ENCODE results near the gene SMARCA2. TPM values are rescaled to one million over a fixed set of nuclear protein-coding genes. Genes with fewer than 3 reads are reported as not detected.

SMARCA2 gene
- total RNA-seq, 1 donor from 2014 or later: 88.7 TPM

DNA sequence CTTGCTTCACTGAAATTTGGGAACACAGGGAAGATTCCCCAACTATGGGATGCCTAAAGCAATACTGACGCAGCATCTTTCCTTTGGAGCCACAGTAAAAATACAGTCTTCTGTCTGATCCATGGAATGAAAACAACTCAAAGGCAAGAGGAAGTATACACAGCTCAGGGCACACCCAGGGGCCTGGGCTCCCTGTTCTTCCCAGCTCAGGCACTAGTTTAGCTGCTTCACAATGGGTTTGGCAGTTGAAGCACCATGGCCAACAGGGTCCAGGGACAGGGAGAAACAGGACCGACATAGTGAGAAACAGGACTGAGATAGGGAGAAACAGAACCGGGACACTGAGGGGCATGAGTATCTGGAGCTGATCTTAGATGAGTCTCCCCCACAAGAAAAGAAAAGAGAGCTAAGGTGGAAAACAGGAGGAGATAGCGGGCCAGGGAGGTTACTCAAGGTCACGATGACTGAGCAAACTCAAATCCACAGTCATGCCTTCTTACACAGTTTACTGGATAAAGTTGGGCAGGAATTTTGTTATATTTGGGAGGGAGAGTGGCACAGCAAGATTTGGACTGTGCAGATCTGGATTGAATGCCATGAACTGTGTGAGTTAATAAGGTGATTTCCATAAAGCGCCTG is 198.8 kb downstream of the SMARCA2 start:
- H3K27ac ChIP-seq (ENCODE audit: low read depth, low read length): no peak overlapping the region
- H3K4me3 ChIP-seq (ENCODE audit: low read length in 3 of 3): no peak overlapping the region
- H3K36me3 ChIP-seq (ENCODE audit: control insufficient read depth in 3 of 3, insufficient read depth in 3 of 3, low read length in 3 of 3): no peaks in the 10 kb centered on the region
- no peaks in the 10 kb centered on the region for H3K27me3 ChIP-seq (ENCODE audit: control insufficient read depth in 3 of 3, insufficient read depth in 3 of 3, low read length in 3 of 3)
- H3K9me3 ChIP-seq (ENCODE audit: control insufficient read depth in 3 of 3, low read length in 3 of 3): no peaks in the 10 kb centered on the region
- H3K4me1 ChIP-seq (ENCODE audit: control insufficient read depth in 3 of 3, insufficient read depth in 3 of 3, low read length in 3 of 3): no peaks in the 10 kb centered on the region
- H3K9ac ChIP-seq (ENCODE audit: low read depth in 1 of 3, low read length in 3 of 3): no peak overlapping the region

DNA sequence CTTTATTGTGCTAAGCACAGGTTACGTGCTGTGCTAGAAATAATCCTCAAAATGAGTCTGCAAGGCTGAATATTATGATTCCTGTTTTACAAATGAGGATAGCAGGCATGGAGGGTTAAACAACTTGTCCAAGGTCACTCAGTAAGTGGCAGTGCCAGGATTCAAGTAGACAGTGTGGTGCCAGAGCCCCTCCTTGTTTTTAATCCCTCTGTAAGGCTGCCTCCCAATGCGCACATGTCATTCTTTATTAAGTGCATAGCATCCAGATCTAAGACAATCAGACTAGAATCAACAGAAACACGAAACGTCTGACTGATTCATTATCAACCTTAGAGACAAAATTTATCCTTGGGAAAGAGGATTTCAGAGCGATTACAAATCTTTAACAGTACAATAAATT is 199.6 kb downstream of the SMARCA2 start:
- no peak overlapping the region for H3K27ac ChIP-seq (ENCODE audit: low read depth, low read length)

DNA sequence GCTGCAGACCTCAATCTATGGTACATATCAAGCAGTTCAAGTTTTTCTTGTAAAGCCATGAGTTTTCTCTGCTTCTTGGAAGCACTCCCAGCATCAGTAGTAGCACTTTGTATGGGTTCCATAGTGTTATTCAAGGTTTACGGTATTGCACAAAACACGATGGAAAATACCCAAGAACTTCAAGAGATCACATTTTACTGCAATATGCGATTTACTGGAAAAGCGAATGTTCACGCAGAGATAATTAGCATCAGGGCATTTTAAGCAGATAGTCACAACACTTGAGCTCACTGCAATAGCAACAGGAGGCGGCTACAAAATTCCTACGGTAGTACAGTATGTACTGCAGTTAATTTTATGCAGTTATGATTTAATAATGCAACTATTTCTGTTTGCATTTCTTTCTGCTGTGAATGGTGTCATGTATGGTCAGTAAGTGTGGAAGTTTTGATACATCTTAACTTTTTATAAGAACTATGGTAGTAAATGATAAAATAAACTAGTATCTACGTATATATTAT is 200.8 kb downstream of the SMARCA2 start:
- Histone ChIP-seq H3K9me3 (ENCODE audit: control insufficient read depth in 3 of 3, low read length in 3 of 3) (no peaks in the 10 kb centered on the region), H3K36me3 (ENCODE audit: control insufficient read depth in 3 of 3, insufficient read depth in 3 of 3, low read length in 3 of 3) (no peaks in the 10 kb centered on the region), H3K27me3 (ENCODE audit: control insufficient read depth in 3 of 3, insufficient read depth in 3 of 3, low read length in 3 of 3) (no peaks in the 10 kb centered on the region), H3K4me3 (ENCODE audit: low read length in 3 of 3) (no peak overlapping the region), H3K9ac (ENCODE audit: low read depth in 1 of 3, low read length in 3 of 3) (no peak overlapping the region), H3K27ac (ENCODE audit: low read depth, low read length) (no peak overlapping the region), H3K4me1 (ENCODE audit: control insufficient read depth in 3 of 3, insufficient read depth in 3 of 3, low read length in 3 of 3) (no peaks in the 10 kb centered on the region)

More for the DNA sequence above, 199.6 kb downstream of the SMARCA2 start:
- H3K9ac ChIP-seq (ENCODE audit: low read depth in 1 of 3, low read length in 3 of 3): no peak overlapping the region
- no peaks in the 10 kb centered on the region for H3K36me3 ChIP-seq (ENCODE audit: control insufficient read depth in 3 of 3, insufficient read depth in 3 of 3, low read length in 3 of 3)
- no peaks in the 10 kb centered on the region for H3K27me3 ChIP-seq (ENCODE audit: control insufficient read depth in 3 of 3, insufficient read depth in 3 of 3, low read length in 3 of 3)
- H3K4me1 ChIP-seq (ENCODE audit: control insufficient read depth in 3 of 3, insufficient read depth in 3 of 3, low read length in 3 of 3): no peaks in the 10 kb centered on the region
- no peak overlapping the region for H3K4me3 ChIP-seq (ENCODE audit: low read length in 3 of 3)
- no peaks in the 10 kb centered on the region for H3K9me3 ChIP-seq (ENCODE audit: control insufficient read depth in 3 of 3, low read length in 3 of 3)

DNA sequence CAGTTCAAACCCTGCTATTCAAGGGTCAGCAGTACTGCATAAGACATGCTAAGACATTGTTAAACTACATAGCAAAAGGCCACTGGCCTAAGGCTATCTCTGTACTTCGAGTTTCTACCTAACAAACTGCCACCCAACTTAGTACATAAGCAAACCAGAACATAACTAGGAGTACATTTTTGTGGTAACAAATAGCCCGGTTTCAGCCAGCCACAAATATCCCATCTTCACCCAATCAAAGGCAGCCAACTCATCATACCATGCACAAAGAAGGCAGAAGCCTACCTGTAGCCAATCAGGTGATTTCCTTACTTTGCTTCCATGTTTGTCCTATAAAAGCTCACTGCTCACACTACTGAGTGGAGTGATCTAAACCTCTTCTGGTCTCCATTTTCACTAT is 201.4 kb downstream of the SMARCA2 start:
- Histone ChIP-seq H3K27ac (ENCODE audit: low read depth, low read length) (no peak overlapping the region), H3K4me1 (ENCODE audit: control insufficient read depth in 3 of 3, insufficient read depth in 3 of 3, low read length in 3 of 3) (no peaks in the 10 kb centered on the region), H3K4me3 (ENCODE audit: low read length in 3 of 3) (no peak overlapping the region)

DNA sequence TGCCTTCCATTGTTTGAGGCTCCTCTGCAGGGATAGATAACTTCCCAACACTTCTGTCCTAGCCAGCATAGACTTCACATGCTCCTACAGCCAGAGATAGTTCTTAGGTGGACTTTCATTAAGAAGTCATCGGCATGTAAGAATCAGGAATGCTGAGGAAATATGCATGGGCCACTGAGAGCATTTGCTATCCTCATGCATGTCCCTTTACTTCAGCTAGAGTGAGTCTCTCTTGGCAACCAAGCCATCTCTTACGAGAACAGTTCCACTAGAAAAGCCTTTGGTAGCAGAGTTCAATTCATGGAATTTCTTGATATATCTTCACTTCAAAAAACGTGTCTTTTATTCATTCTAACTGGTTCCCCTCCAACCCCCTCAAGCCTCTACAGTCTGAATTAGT is 202.4 kb downstream of the SMARCA2 start:
- H3K27me3 ChIP-seq (ENCODE audit: control insufficient read depth in 3 of 3, insufficient read depth in 3 of 3, low read length in 3 of 3): no peaks in the 10 kb centered on the region
- H3K27ac ChIP-seq (ENCODE audit: low read depth, low read length): no peak overlapping the region
- no peaks in the 10 kb centered on the region for H3K9me3 ChIP-seq (ENCODE audit: control insufficient read depth in 3 of 3, low read length in 3 of 3)
- no peaks in the 10 kb centered on the region for H3K36me3 ChIP-seq (ENCODE audit: control insufficient read depth in 3 of 3, insufficient read depth in 3 of 3, low read length in 3 of 3)
- H3K4me1 ChIP-seq (ENCODE audit: control insufficient read depth in 3 of 3, insufficient read depth in 3 of 3, low read length in 3 of 3): no peaks in the 10 kb centered on the region
- no peak overlapping the region for H3K9ac ChIP-seq (ENCODE audit: low read depth in 1 of 3, low read length in 3 of 3)
- no peak overlapping the region for H3K4me3 ChIP-seq (ENCODE audit: low read length in 3 of 3)

More for the DNA sequence above, 201.4 kb downstream of the SMARCA2 start:
- H3K36me3 ChIP-seq (ENCODE audit: control insufficient read depth in 3 of 3, insufficient read depth in 3 of 3, low read length in 3 of 3): no peaks in the 10 kb centered on the region
- H3K9me3 ChIP-seq (ENCODE audit: control insufficient read depth in 3 of 3, low read length in 3 of 3): no peaks in the 10 kb centered on the region
- no peaks in the 10 kb centered on the region for H3K27me3 ChIP-seq (ENCODE audit: control insufficient read depth in 3 of 3, insufficient read depth in 3 of 3, low read length in 3 of 3)
- no peak overlapping the region for H3K9ac ChIP-seq (ENCODE audit: low read depth in 1 of 3, low read length in 3 of 3)

DNA sequence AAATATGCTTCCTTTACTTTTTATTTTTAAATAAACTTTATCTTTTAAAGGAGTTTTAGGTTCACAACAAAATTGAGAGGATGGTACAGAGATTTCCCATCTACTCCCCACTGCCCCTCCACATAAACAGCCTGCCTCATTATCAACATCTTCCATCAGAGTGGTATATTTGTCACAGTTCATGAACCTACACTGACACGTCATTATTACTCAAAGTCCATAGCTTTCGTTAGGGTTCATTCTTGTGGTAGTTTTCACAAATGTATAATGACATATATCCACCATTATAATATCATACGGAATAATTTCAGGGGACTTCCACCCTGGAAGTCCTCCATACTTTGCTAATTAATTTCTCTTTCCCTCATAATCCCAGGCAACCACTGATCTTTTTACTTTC is 204.9 kb downstream of the SMARCA2 start:
- Histone ChIP-seq H3K27me3 (ENCODE audit: control insufficient read depth in 3 of 3, insufficient read depth in 3 of 3, low read length in 3 of 3) (no peaks in the 10 kb centered on the region), H3K4me3 (ENCODE audit: low read length in 3 of 3) (no peak overlapping the region), H3K27ac (ENCODE audit: low read depth, low read length) (no peak overlapping the region), H3K4me1 (ENCODE audit: control insufficient read depth in 3 of 3, insufficient read depth in 3 of 3, low read length in 3 of 3) (no peaks in the 10 kb centered on the region), H3K9ac (ENCODE audit: low read depth in 1 of 3, low read length in 3 of 3) (no peak overlapping the region), H3K9me3 (ENCODE audit: control insufficient read depth in 3 of 3, low read length in 3 of 3) (no peaks in the 10 kb centered on the region), H3K36me3 (ENCODE audit: control insufficient read depth in 3 of 3, insufficient read depth in 3 of 3, low read length in 3 of 3) (no peaks in the 10 kb centered on the region)

DNA sequence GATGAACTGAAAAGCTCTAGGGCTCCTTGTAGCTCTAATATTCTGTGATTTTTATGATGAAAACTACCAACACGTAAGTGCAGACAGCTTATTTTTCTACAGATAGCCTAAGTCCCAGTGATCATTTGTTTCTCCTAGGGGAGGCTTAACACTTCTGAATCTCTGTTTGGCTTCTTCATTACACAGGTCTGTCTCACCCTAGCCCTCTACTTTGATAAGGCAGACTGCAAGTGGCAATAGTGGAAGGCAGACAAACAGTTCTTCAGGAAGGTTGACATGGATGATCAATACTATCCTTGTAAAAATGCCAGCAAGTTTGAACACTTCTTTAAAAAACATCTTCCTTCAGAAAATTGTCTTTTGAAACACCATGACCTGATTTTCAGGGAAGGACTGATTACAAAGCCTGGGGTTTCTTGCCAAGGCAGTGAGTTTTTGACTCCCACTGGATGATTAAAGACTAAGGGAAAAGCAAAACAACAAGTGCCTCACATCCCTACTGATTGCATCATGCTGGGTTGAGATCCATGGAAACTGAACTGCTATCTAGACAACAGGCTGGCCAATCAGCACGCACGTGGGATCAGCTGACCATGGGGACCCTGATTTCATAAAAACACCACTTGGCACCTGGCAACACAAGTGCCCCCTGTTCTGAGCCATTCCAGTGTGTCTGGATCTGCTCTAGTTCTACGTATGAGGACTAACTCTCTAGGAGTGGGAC is 212.2 kb downstream of the SMARCA2 start:
- no peaks in the 10 kb centered on the region for H3K27me3 ChIP-seq (ENCODE audit: control insufficient read depth in 3 of 3, insufficient read depth in 3 of 3, low read length in 3 of 3)
- H3K4me3 ChIP-seq (ENCODE audit: low read length in 3 of 3): no peak overlapping the region
- peaks cover 0 to 2% (median 0%) of the 10 kb centered on the region in 3 donors for H3K4me1 ChIP-seq (ENCODE audit: control insufficient read depth in 3 of 3, insufficient read depth in 3 of 3, low read length in 3 of 3)
- no peak overlapping the region for H3K9ac ChIP-seq (ENCODE audit: low read depth in 1 of 3, low read length in 3 of 3)
- H3K9me3 ChIP-seq (ENCODE audit: control insufficient read depth in 3 of 3, low read length in 3 of 3): no peaks in the 10 kb centered on the region
- H3K36me3 ChIP-seq (ENCODE audit: control insufficient read depth in 3 of 3, insufficient read depth in 3 of 3, low read length in 3 of 3): no peaks in the 10 kb centered on the region
- H3K27ac ChIP-seq (ENCODE audit: low read depth, low read length): no peak overlapping the region

DNA sequence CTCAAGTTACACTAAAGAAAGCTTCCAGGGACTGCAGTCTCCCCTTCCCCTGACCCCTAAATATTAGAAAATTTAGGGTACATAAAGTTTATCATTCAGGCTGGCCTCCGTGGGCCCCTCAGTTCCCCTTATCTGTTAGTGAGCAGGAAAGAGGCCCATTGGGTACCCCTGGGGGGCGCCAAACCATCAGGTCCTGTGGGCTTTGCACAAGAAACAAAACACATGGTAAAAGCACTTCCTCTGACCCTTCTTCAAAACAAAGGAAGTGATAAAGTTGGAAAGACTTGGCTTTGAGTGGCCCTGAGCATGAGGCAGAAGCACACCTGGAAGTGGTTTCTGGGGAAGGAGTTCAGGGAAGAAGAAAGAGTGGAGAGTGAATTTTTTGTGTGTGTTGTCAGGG is 213.0 kb downstream of the SMARCA2 start:
- Histone ChIP-seq H3K4me1 (ENCODE audit: control insufficient read depth in 3 of 3, insufficient read depth in 3 of 3, low read length in 3 of 3) (peaks cover 0 to 2% (median 0%) of the 10 kb centered on the region in 3 donors), H3K27ac (ENCODE audit: low read depth, low read length) (no peak overlapping the region), H3K27me3 (ENCODE audit: control insufficient read depth in 3 of 3, insufficient read depth in 3 of 3, low read length in 3 of 3) (no peaks in the 10 kb centered on the region), H3K4me3 (ENCODE audit: low read length in 3 of 3) (no peak overlapping the region), H3K36me3 (ENCODE audit: control insufficient read depth in 3 of 3, insufficient read depth in 3 of 3, low read length in 3 of 3) (no peaks in the 10 kb centered on the region), H3K9ac (ENCODE audit: low read depth in 1 of 3, low read length in 3 of 3) (no peak overlapping the region), H3K9me3 (ENCODE audit: control insufficient read depth in 3 of 3, low read length in 3 of 3) (no peaks in the 10 kb centered on the region)

DNA sequence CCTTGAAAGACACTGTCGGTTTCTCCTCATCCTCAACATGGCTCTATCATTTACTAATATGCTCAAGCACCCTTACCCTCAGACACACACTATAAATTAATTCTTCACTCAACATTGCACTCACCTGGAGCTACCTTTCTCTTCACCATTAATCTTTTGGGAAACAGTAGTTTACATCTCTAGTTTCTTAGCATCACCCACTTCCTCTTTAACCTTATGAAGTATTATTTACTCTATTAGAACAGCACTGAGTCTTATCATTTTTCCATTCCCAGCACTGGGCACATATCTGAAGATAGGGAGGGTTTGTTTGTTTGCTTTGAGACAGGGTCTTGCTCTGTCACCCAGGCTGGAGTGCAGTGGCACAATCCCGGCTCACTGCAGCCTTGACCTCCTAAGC is 213.5 kb downstream of the SMARCA2 start:
- Histone ChIP-seq H3K9ac (ENCODE audit: low read depth in 1 of 3, low read length in 3 of 3) (no peak overlapping the region), H3K27ac (ENCODE audit: low read depth, low read length) (no peak overlapping the region), H3K4me1 (ENCODE audit: control insufficient read depth in 3 of 3, insufficient read depth in 3 of 3, low read length in 3 of 3) (peaks cover 0 to 2% (median 0%) of the 10 kb centered on the region in 3 donors), H3K36me3 (ENCODE audit: control insufficient read depth in 3 of 3, insufficient read depth in 3 of 3, low read length in 3 of 3) (no peaks in the 10 kb centered on the region), H3K4me3 (ENCODE audit: low read length in 3 of 3) (no peak overlapping the region), H3K27me3 (ENCODE audit: control insufficient read depth in 3 of 3, insufficient read depth in 3 of 3, low read length in 3 of 3) (no peaks in the 10 kb centered on the region), H3K9me3 (ENCODE audit: control insufficient read depth in 3 of 3, low read length in 3 of 3) (no peaks in the 10 kb centered on the region)

DNA sequence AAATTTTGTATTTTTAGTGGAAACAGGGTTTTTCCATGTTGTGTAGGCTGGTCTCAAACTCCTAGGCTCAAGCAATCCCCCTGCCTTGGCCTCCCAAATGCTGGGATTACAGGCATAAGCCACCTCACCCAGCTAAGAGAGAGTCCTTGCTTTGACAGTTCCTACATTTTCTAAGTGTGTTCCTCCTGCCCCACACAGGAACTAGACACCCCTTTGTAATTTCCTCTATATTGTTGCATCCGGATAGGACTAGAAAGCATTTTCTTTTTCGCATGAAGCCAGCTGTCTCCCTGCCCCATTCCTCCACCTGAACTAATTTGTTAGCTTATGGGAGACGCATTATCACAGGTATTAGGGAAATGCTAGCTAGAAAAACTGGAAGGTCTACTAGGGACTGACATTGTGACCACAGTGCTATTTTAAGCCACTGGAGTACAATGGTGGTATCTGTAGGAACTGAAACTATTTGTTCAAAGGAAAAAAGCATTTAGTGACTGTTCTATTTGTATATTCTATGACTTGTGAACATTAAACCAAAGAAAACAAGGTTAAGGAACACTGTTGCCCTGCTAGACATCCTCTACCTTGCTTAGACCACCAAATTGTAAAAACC is 214.1 kb downstream of the SMARCA2 start:
- H3K9ac ChIP-seq (ENCODE audit: low read depth in 1 of 3, low read length in 3 of 3): no peak overlapping the region
- no peak overlapping the region for H3K27ac ChIP-seq (ENCODE audit: low read depth, low read length)
- no peaks in the 10 kb centered on the region for H3K9me3 ChIP-seq (ENCODE audit: control insufficient read depth in 3 of 3, low read length in 3 of 3)
- no peaks in the 10 kb centered on the region for H3K36me3 ChIP-seq (ENCODE audit: control insufficient read depth in 3 of 3, insufficient read depth in 3 of 3, low read length in 3 of 3)
- H3K27me3 ChIP-seq (ENCODE audit: control insufficient read depth in 3 of 3, insufficient read depth in 3 of 3, low read length in 3 of 3): no peaks in the 10 kb centered on the region
- H3K4me3 ChIP-seq (ENCODE audit: low read length in 3 of 3): no peak overlapping the region
- H3K4me1 ChIP-seq (ENCODE audit: control insufficient read depth in 3 of 3, insufficient read depth in 3 of 3, low read length in 3 of 3): peaks cover under 1 to 3% (median under 1%) of the 10 kb centered on the region in 3 donors
